Measurements from ENCODE around the gene TRABD2A. TPM values are rescaled to one million over a fixed set of nuclear protein-coding genes. Genes with fewer than 3 reads are reported as not detected.

Gene TRABD2A
- total and polyA plus RNA-seq, 7 donors = 0.16 to 46.4 (median 3.6) TPM

- Histone ChIP-seq H3K4me1 (no peaks in the 10 kb centered on the region), H3K27me3 (no peaks in the 10 kb centered on the region), H3K36me3 (no peaks in the 10 kb centered on the region), H3K4me3 (no peak overlapping the region), H3K9me3 (no peaks in the 10 kb centered on the region), H3K27ac (no peak overlapping the region)
- DNase-seq = no peak
- intact Hi-C loops (cut with DNase I) = no loop called here
- 85 to 86% methylated on average over 2 of the region's 2 CpGs for WGBS, 2 donors
- TF ChIP-seq EP300 (IDR thresholded peaks at IDR 0.05) = no peak
- TF ChIP-seq POLR2AphosphoS5 (IDR thresholded peaks at IDR 0.05) = no peak
- no peak for TF ChIP-seq POLR2A (IDR thresholded peaks at IDR 0.05)
- no peak for TF ChIP-seq CTCF (IDR thresholded peaks at IDR 0.05)
Observed at GRCh38 chr2:84801811-84802210, 79.1 kb downstream of the TRABD2A start.

DNA sequence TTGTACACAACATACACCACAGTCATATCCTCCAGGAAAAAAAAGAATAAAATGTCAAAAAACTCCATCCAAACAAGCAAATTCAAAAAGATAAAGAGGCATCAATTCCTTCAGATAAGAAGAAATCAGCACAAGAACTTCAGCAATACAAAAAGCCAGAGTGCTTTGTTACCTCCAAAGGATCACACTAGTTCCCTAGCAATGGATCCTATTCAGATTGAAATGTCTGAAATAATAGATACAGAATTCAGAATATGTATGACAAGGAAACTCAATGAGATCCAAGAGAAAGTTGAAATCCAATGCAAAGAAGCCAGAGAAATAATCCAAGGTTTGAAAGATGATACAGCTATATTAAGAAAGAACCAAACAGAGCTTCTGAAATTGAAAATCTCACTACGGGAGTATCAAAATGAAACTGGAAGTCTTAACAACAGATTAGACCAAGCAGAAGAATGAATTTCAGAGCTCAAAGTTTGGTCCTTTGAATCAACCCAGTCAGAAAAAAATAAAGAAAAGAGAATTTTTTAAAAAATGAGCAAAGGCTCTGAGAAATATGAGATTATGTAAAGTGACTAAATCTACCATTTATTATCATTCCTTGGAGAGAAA lies 80.6 kb downstream of the TRABD2A start:
- no peaks in the 10 kb centered on the region for H3K9me3 ChIP-seq
- no peaks in the 10 kb centered on the region for H3K27me3 ChIP-seq
- H3K27ac ChIP-seq = no peak overlapping the region
- H3K36me3 ChIP-seq = no peaks in the 10 kb centered on the region
- no peak for DNase-seq
- no peaks in the 10 kb centered on the region for H3K4me1 ChIP-seq
- intact Hi-C loops (cut with DNase I) = no loop called here
- no peak overlapping the region for H3K4me3 ChIP-seq
- 68 to 83% methylated on average over 1 of the region's 1 CpG for WGBS, 2 donors
- TF ChIP-seq POLR2AphosphoS5 (IDR thresholded peaks at IDR 0.05) = no peak
- no peak for TF ChIP-seq EP300 (IDR thresholded peaks at IDR 0.05)
- no peak for TF ChIP-seq CTCF (IDR thresholded peaks at IDR 0.05)
- no peak for TF ChIP-seq POLR2A (IDR thresholded peaks at IDR 0.05)

DNA sequence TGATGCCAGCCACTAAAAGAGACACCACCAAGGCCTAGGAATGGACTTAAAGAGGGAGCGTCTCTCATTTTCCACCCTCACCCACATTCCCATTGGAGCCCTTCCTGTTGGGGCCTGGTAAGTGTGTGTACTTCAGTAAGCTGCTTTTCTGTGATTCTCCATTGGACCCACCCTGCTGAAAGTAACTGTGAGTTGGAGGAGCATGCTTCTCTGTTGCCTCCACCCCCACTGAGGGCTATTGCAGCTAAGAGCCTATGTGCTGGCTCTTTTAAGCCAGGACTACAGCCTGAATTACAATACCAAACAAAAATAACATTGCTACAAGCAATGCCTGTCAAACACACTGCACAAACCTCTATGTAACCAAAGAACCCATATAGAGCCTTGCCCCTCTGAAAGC lies 81.1 kb downstream of the TRABD2A start:
- Histone ChIP-seq H3K4me1 (no peaks in the 10 kb centered on the region), H3K36me3 (no peaks in the 10 kb centered on the region), H3K9me3 (no peaks in the 10 kb centered on the region), H3K27me3 (no peaks in the 10 kb centered on the region), H3K27ac (no peak overlapping the region), H3K4me3 (no peak overlapping the region)
- TF ChIP-seq POLR2A (IDR thresholded peaks at IDR 0.05) = no peak
- WGBS, 2 donors = 94 to 96% methylated on average over 1 of the region's 1 CpG
- intact Hi-C loops (cut with DNase I) = no loop called here
- no peak for DNase-seq

- intact Hi-C loops (cut with DNase I) = no loop called here
- H3K36me3 ChIP-seq = no peaks in the 10 kb centered on the region
- no peaks in the 10 kb centered on the region for H3K27me3 ChIP-seq
- H3K4me3 ChIP-seq = no peak overlapping the region
- H3K4me1 ChIP-seq = no peaks in the 10 kb centered on the region
- no peak for TF ChIP-seq CTCF (IDR thresholded peaks at IDR 0.05)
- TF ChIP-seq POLR2AphosphoS5 (IDR thresholded peaks at IDR 0.05) = no peak
- TF ChIP-seq POLR2A (IDR thresholded peaks at IDR 0.05) = no peak
- no peak for TF ChIP-seq EP300 (IDR thresholded peaks at IDR 0.05)
- no peaks in the 10 kb centered on the region for H3K9me3 ChIP-seq
- 93 to 94% methylated on average over 3 of the region's 3 CpGs for WGBS, 2 donors
- H3K27ac ChIP-seq = no peak overlapping the region
- DNase-seq = no peak
Observed at GRCh38 chr2:84797271-84797670, 83.6 kb downstream of the TRABD2A start.

DNA sequence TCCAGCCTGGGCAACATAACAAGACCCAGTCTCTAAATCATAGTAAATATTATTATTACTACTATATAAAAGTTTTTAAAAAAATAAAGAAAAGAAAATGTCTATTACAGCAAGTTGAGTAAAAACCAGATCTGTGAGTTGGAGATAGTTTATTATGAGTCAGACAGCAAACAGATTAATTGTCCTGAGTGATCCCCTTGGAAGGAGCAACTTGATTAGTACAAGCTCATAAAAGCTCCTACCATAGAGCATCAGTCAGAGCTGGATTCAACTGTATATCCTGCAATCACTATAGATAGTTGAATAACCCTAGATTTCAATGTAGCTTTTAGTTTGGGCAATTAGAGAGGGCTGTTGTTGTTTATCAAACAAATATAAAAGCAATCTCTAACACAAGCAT lies 84.1 kb downstream of the TRABD2A start:
- TF ChIP-seq CTCF (IDR thresholded peaks at IDR 0.05) = no peak
- no peak for TF ChIP-seq POLR2AphosphoS5 (IDR thresholded peaks at IDR 0.05)
- TF ChIP-seq EP300 (IDR thresholded peaks at IDR 0.05) = no peak
- no peak for TF ChIP-seq POLR2A (IDR thresholded peaks at IDR 0.05)
- intact Hi-C loops (cut with DNase I) = no loop called here
- no peaks in the 10 kb centered on the region for H3K9me3 ChIP-seq
- H3K36me3 ChIP-seq = no peaks in the 10 kb centered on the region
- H3K27ac ChIP-seq = no peak overlapping the region
- H3K27me3 ChIP-seq = no peaks in the 10 kb centered on the region
- no peaks in the 10 kb centered on the region for H3K4me1 ChIP-seq
- no peak for DNase-seq
- H3K4me3 ChIP-seq = no peak overlapping the region

Data from sigmoid colon (tissue), 7 donors.